ENCODE results near the gene TMA7B. TPM values are rescaled to one million over a fixed set of nuclear protein-coding genes. Genes with fewer than 3 reads are reported as not detected.

Gene TMA7B
- total and polyA plus RNA-seq, 4 experiments from 2014 or later: 3.3 to 10.2 (median 9.3) TPM; not detected in 1

GRCh38 chr22:39997939-39998726 is 37.9 kb downstream of the TMA7B start:
- no peak overlapping the region for H3K27ac ChIP-seq (ENCODE audit: low read depth, low read length)
- Mint-ChIP-seq H3K9me3 (peaks cover 0 to 1% (median 0%) of the 10 kb centered on the region in 8 donors), H3K27me3 (peaks cover 21 to 29% of the 10 kb centered on the region in 2 donors), H3K36me3 (no peaks in the 10 kb centered on the region), H3K4me1 (peaks cover 5 to 9% (median 6%) of the 10 kb centered on the region in 4 donors), H3K4me3 (no peak overlapping the region), H3K27ac (peak overlapping the region in 1 of 7 donors; percentile 58)
- POLR2A ChIA-PET (ENCODE audit: partially characterized antibody): no interaction called here
- no peaks in the 10 kb centered on the region for H3K36me3 ChIP-seq (ENCODE audit: insufficient read depth, low read length)
- peaks cover 11% of the 10 kb centered on the region for H3K4me1 ChIP-seq (ENCODE audit: insufficient read depth, low read length)
- intact Hi-C loops (cut with micrococcal nuclease): no loop called here
- H3K27me3 ChIP-seq (ENCODE audit: insufficient read depth, low read length): peaks cover 23% of the 10 kb centered on the region
- CTCF ChIA-PET (ENCODE audit: partially characterized antibody): no interaction called here
- no peak for DNase-seq
- H3K4me3 ChIP-seq (ENCODE audit: low read length in 2 of 2): no peak overlapping the region
- H3K9me3 ChIP-seq (ENCODE audit: control insufficient read depth in 1 of 2, low read length in 2 of 2): no peaks in the 10 kb centered on the region

GRCh38 chr22:39999144-39999757 is 39.1 kb downstream of the TMA7B start:
- Mint-ChIP-seq H3K27ac (peak overlapping the region in 1 of 7 donors; percentile 18), H3K4me3 (no peak overlapping the region), H3K27me3 (peaks cover 15 to 22% of the 10 kb centered on the region in 2 donors), H3K36me3 (no peaks in the 10 kb centered on the region), H3K4me1 (peaks cover 0 to 2% (median under 1%) of the 10 kb centered on the region in 4 donors), H3K9me3 (no peaks in the 10 kb centered on the region)
- Histone ChIP-seq H3K4me3 (ENCODE audit: low read length in 2 of 2) (no peak overlapping the region), H3K27ac (ENCODE audit: low read depth, low read length) (no peak overlapping the region), H3K9me3 (ENCODE audit: control insufficient read depth in 1 of 2, low read length in 2 of 2) (no peaks in the 10 kb centered on the region), H3K36me3 (ENCODE audit: insufficient read depth, low read length) (no peaks in the 10 kb centered on the region), H3K27me3 (ENCODE audit: insufficient read depth, low read length) (peaks cover 18% of the 10 kb centered on the region), H3K4me1 (ENCODE audit: insufficient read depth, low read length) (peaks cover 6% of the 10 kb centered on the region)
- no peak for DNase-seq
- ChIA-PET POLR2A (ENCODE audit: partially characterized antibody) (no interaction called here), CTCF (ENCODE audit: partially characterized antibody) (interaction anchor here (1.9 kb wide), 1 partner anchor 25 kb away, joined by 10 read pairs; no protein-coding TSS in a partner anchor)
- intact Hi-C loops (cut with micrococcal nuclease): no loop called here

GRCh38 chr22:40000171-40000570 is 40.0 kb downstream of the TMA7B start:
- Mint-ChIP-seq H3K27ac (no peak overlapping the region), H3K9me3 (no peaks in the 10 kb centered on the region), H3K4me3 (no peak overlapping the region), H3K27me3 (peaks cover 15 to 21% of the 10 kb centered on the region in 2 donors), H3K36me3 (no peaks in the 10 kb centered on the region), H3K4me1 (no peaks in the 10 kb centered on the region)
- POLR2A ChIA-PET (ENCODE audit: partially characterized antibody): interaction anchor here (0.8 kb wide), 1 partner anchor 480 kb away, joined by 3 read pairs; no protein-coding TSS in a partner anchor
- Histone ChIP-seq H3K27me3 (ENCODE audit: insufficient read depth, low read length) (peaks cover 18% of the 10 kb centered on the region), H3K4me1 (ENCODE audit: insufficient read depth, low read length) (peaks cover 2% of the 10 kb centered on the region), H3K4me3 (ENCODE audit: low read length in 2 of 2) (no peak overlapping the region), H3K36me3 (ENCODE audit: insufficient read depth, low read length) (no peaks in the 10 kb centered on the region), H3K27ac (ENCODE audit: low read depth, low read length) (no peak overlapping the region), H3K9me3 (ENCODE audit: control insufficient read depth in 1 of 2, low read length in 2 of 2) (no peaks in the 10 kb centered on the region)
- CTCF ChIA-PET (ENCODE audit: partially characterized antibody): interaction anchor here (1.1 to 1.9 kb wide), 2 partner anchors 24 to 33 kb away, joined by 4 to 10 read pairs; no protein-coding TSS in a partner anchor
- intact Hi-C loops (cut with micrococcal nuclease): no loop called here
- DNase-seq: no peak

- H3K36me3 Mint-ChIP-seq: no peaks in the 10 kb centered on the region
- POLR2A ChIA-PET (ENCODE audit: partially characterized antibody): interaction anchor here (0.5 to 0.8 kb wide), 2 partner anchors 481 to 488 kb away, joined by 3 read pairs; no protein-coding TSS in a partner anchor
- no peaks in the 10 kb centered on the region for H3K4me1 Mint-ChIP-seq
- Histone ChIP-seq H3K9me3 (ENCODE audit: control insufficient read depth in 1 of 2, low read length in 2 of 2) (no peaks in the 10 kb centered on the region), H3K4me1 (ENCODE audit: insufficient read depth, low read length) (no peaks in the 10 kb centered on the region), H3K27ac (ENCODE audit: low read depth, low read length) (no peak overlapping the region), H3K36me3 (ENCODE audit: insufficient read depth, low read length) (no peaks in the 10 kb centered on the region), H3K4me3 (ENCODE audit: low read length in 2 of 2) (no peak overlapping the region), H3K27me3 (ENCODE audit: insufficient read depth, low read length) (peaks cover 9% of the 10 kb centered on the region)
- intact Hi-C loops (cut with micrococcal nuclease): no loop called here
- no peak overlapping the region for H3K4me3 Mint-ChIP-seq
- H3K9me3 Mint-ChIP-seq: no peaks in the 10 kb centered on the region
- peaks cover 15 to 18% of the 10 kb centered on the region in 2 donors for H3K27me3 Mint-ChIP-seq
- CTCF ChIA-PET (ENCODE audit: partially characterized antibody): interaction anchor here (1.1 kb wide), 1 partner anchor 32 kb away, joined by 4 read pairs; no protein-coding TSS in a partner anchor
- no peak overlapping the region for H3K27ac Mint-ChIP-seq
- no peak for DNase-seq
These were observed 40.9 kb downstream of the TMA7B start for GRCh38 chr22:40001106-40001505.

GRCh38 chr22:40001800-40002577 is 41.8 kb downstream of the TMA7B start:
- no peaks in the 10 kb centered on the region for H3K4me1 ChIP-seq (ENCODE audit: insufficient read depth, low read length)
- Mint-ChIP-seq H3K4me3 (no peak overlapping the region), H3K27ac (no peak overlapping the region), H3K36me3 (no peaks in the 10 kb centered on the region), H3K4me1 (no peaks in the 10 kb centered on the region), H3K27me3 (peaks cover 9 to 19% of the 10 kb centered on the region in 2 donors), H3K9me3 (no peaks in the 10 kb centered on the region)
- DNase-seq: no peak
- no peak overlapping the region for H3K4me3 ChIP-seq (ENCODE audit: low read length in 2 of 2)
- CTCF ChIA-PET (ENCODE audit: partially characterized antibody): interaction anchor here (1.4 kb wide), 1 partner anchor 23 kb away, joined by 4 read pairs; no protein-coding TSS in a partner anchor
- H3K27ac ChIP-seq (ENCODE audit: low read depth, low read length): no peak overlapping the region
- H3K27me3 ChIP-seq (ENCODE audit: insufficient read depth, low read length): peaks cover 4% of the 10 kb centered on the region
- H3K36me3 ChIP-seq (ENCODE audit: insufficient read depth, low read length): no peaks in the 10 kb centered on the region
- intact Hi-C loops (cut with micrococcal nuclease): no loop called here
- no peaks in the 10 kb centered on the region for H3K9me3 ChIP-seq (ENCODE audit: control insufficient read depth in 1 of 2, low read length in 2 of 2)
- POLR2A ChIA-PET (ENCODE audit: partially characterized antibody): no interaction called here

GRCh38 chr22:40002935-40003715 is 42.9 kb downstream of the TMA7B start:
- no peak overlapping the region for H3K4me3 Mint-ChIP-seq
- CTCF ChIA-PET (ENCODE audit: partially characterized antibody): interaction anchor here (0.7 to 1.4 kb wide), 2 partner anchors 22 to 345 kb away, joined by 3 to 4 read pairs; no protein-coding TSS in a partner anchor
- POLR2A ChIA-PET (ENCODE audit: partially characterized antibody): no interaction called here
- no peak overlapping the region for H3K4me3 ChIP-seq (ENCODE audit: low read length in 2 of 2)
- no peaks in the 10 kb centered on the region for H3K4me1 ChIP-seq (ENCODE audit: insufficient read depth, low read length)
- no peaks in the 10 kb centered on the region for H3K36me3 ChIP-seq (ENCODE audit: insufficient read depth, low read length)
- no peak overlapping the region for H3K27ac ChIP-seq (ENCODE audit: low read depth, low read length)
- DNase-seq: no peak
- no peaks in the 10 kb centered on the region for H3K36me3 Mint-ChIP-seq
- H3K27me3 Mint-ChIP-seq: peaks cover 3 to 17% of the 10 kb centered on the region in 2 donors
- H3K27ac Mint-ChIP-seq: no peak overlapping the region
- no peaks in the 10 kb centered on the region for H3K27me3 ChIP-seq (ENCODE audit: insufficient read depth, low read length)
- H3K9me3 ChIP-seq (ENCODE audit: control insufficient read depth in 1 of 2, low read length in 2 of 2): no peaks in the 10 kb centered on the region
- H3K4me1 Mint-ChIP-seq: no peaks in the 10 kb centered on the region
- intact Hi-C loops (cut with micrococcal nuclease): no loop called here
- H3K9me3 Mint-ChIP-seq: no peaks in the 10 kb centered on the region

Data from CD4-positive, alpha-beta memory T cell (primary cell).